Measurements from ENCODE around the gene HLA-C. TPM values are rescaled to one million over a fixed set of nuclear protein-coding genes. Genes with fewer than 3 reads are reported as not detected.
"Not testable (repeated sequence)": the region's sequence is repeated elsewhere in the genome, so short reads cannot be mapped to it uniquely, and the experiment has no call there.

Gene HLA-C
- total RNA-seq, 1 experiment from 2014 or later = 219 TPM

DNA sequence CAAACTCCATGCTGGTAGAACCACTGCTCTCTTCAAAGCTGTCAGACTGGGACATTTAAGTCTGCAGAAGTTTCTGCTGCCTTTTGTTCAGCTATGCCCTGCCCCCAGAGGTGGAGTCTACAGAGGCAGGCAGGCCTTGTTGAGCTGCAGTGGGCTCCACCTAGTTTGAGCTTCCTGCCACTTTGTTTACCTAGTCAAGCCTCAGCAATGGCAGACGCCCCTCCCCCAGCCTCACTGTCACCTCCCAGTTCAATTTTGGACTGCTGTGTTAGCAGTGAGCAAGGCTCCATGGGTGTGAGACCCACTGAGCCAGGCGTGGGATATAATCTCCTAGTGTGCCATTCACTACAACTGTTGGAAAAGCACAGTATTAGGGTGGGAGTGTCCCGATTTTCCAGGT lies 11.9 kb downstream of the HLA-C start:
- H3F3A ChIP-seq (ENCODE audit: low read length, unreplicated experiment); H3K9me3 ChIP-seq (ENCODE audit: low read length); H3K4me3 ChIP-seq (ENCODE audit: low read length); H3K27me3 ChIP-seq (ENCODE audit: low read length); ATAC-seq; H3K9ac ChIP-seq (ENCODE audit: low read length); BruUV-seq (replicated peaks); H3K4me2 ChIP-seq (ENCODE audit: low read length); POLR2A ChIA-PET (ENCODE audit: unreplicated experiment); CTCF ChIA-PET; H2AFZ ChIP-seq (ENCODE audit: low read length); intact Hi-C loops (cut with micrococcal nuclease); DNase-seq; H3K9me2 ChIP-seq (replicated peaks; ENCODE audit: low read length); H3K27ac ChIP-seq (ENCODE audit: low read length); H3K4me1 ChIP-seq (ENCODE audit: insufficient read depth, low read length); H3K79me2 ChIP-seq (ENCODE audit: low read length); H3K36me3 ChIP-seq (ENCODE audit: low read depth, low read length); H4K20me1 ChIP-seq (ENCODE audit: low read length): not testable (repeated sequence)

DNA sequence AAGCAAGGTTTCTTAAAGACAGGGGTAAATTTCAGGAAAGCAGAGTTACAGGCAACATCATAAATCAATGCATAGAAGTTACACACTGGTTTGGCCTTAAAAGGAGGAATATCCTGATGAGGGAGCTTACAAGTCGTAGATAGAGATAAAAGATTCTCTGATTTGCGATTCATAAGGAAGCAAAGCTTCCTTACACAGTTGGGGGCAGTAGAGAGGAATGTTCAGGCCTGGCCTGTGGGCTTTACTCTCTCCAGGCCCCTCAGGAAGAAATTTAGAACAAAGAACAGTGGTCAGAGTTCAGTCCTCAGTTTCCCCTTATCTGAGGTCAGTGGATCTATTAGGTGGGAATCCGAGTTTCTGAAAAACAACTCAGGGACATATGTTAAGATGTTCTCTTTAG lies 19.3 kb downstream of the HLA-C start:
- no TSS peak for BruUV-seq (replicated peaks)
- Histone ChIP-seq H3K79me2 (ENCODE audit: low read length) (no peaks in the 10 kb centered on the region), H2AFZ (ENCODE audit: low read length) (no peak overlapping the region), H3K27me3 (ENCODE audit: low read length) (no peaks in the 10 kb centered on the region), H3K9me2 (replicated peaks; ENCODE audit: low read length) (no peaks in the 10 kb centered on the region), H3K4me2 (ENCODE audit: low read length) (no peak overlapping the region), H3K4me1 (ENCODE audit: insufficient read depth, low read length) (no peaks in the 10 kb centered on the region), H3K9ac (ENCODE audit: low read length) (no peak overlapping the region), H3K27ac (ENCODE audit: low read length) (no peak overlapping the region), H3F3A (ENCODE audit: low read length, unreplicated experiment) (no peaks in the 10 kb centered on the region), H3K36me3 (ENCODE audit: low read depth, low read length) (no peaks in the 10 kb centered on the region), H3K9me3 (ENCODE audit: low read length) (no peaks in the 10 kb centered on the region), H3K4me3 (ENCODE audit: low read length) (no peak overlapping the region), H4K20me1 (ENCODE audit: low read length) (no peaks in the 10 kb centered on the region)
- TF ChIP-seq EZH2 (IDR thresholded peaks at IDR 0.05; ENCODE audit: low read length, unreplicated experiment) (no peak), EZH2phosphoT487 (IDR thresholded peaks at IDR 0.05; ENCODE audit: borderline replicate concordance, low read length) (no peak)
- TF ChIP-seq, protein P1, sequence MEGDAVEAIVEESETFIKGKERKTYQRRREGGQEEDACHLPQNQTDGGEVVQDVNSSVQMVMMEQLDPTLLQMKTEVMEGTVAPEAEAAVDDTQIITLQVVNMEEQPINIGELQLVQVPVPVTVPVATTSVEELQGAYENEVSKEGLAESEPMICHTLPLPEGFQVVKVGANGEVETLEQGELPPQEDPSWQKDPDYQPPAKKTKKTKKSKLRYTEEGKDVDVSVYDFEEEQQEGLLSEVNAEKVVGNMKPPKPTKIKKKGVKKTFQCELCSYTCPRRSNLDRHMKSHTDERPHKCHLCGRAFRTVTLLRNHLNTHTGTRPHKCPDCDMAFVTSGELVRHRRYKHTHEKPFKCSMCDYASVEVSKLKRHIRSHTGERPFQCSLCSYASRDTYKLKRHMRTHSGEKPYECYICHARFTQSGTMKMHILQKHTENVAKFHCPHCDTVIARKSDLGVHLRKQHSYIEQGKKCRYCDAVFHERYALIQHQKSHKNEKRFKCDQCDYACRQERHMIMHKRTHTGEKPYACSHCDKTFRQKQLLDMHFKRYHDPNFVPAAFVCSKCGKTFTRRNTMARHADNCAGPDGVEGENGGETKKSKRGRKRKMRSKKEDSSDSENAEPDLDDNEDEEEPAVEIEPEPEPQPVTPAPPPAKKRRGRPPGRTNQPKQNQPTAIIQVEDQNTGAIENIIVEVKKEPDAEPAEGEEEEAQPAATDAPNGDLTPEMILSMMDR (conservative IDR thresholded peaks at IDR 0.05; ENCODE audit: low read depth, low read length) = no peak; the same call in 1 of the 2 replicates
- no peak for DNase-seq
- ATAC-seq = no peak
- ChIA-PET CTCF (interaction anchor here (0.6 kb wide), 1 partner anchor 118 kb away, joined by 3 read pairs; no protein-coding TSS in a partner anchor), POLR2A (ENCODE audit: unreplicated experiment) (no interaction called here)
- intact Hi-C loops (cut with micrococcal nuclease) = no loop called here

DNA sequence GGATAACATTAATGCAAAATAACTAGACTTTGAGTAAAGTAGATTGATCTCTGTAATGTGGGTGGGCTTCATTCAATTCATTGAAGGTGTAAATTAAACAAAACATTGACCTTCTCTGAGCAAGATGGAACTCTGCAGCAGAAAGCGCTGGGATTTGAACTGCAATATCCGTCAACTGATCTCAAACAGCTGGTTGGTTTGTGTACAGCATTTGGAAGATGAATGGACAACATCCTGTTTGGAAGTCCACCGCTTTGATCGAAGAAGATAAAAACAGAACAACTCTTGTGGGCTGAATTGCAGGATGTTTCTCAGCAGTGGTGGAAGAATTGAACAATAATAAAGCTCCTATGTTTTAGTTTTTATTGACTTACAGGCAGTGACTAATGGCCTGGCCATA lies 20.6 kb downstream of the HLA-C start:
- ATAC-seq (no peak), DNase-seq (no peak)
- no peak overlapping the region for H3K27ac ChIP-seq (ENCODE audit: low read length)
- no peaks in the 10 kb centered on the region for H3K36me3 ChIP-seq (ENCODE audit: low read depth, low read length)
- 0 out of 2 replicates have a peak, but pooled peaks cover 4% of the 10 kb centered on the region for H3K9me3 ChIP-seq (ENCODE audit: low read length)
- H3K9ac ChIP-seq (ENCODE audit: low read length) = no peak overlapping the region
- H4K20me1 ChIP-seq (ENCODE audit: low read length) = no peaks in the 10 kb centered on the region
- H3K4me3 ChIP-seq (ENCODE audit: low read length) = no peak overlapping the region
- H3K79me2 ChIP-seq (ENCODE audit: low read length) = no peaks in the 10 kb centered on the region
- H3K9me2 ChIP-seq (replicated peaks; ENCODE audit: low read length) = no peaks in the 10 kb centered on the region
- TF ChIP-seq, protein P1 (conservative IDR thresholded peaks at IDR 0.05; ENCODE audit: low read depth, low read length) = no peak
- no peak for TF ChIP-seq EZH2 (IDR thresholded peaks at IDR 0.05; ENCODE audit: low read length, unreplicated experiment)
- H3K27me3 ChIP-seq (ENCODE audit: low read length) = no peaks in the 10 kb centered on the region
- H3K4me2 ChIP-seq (ENCODE audit: low read length) = no peak overlapping the region
- CTCF ChIA-PET = no interaction called here
- intact Hi-C loops (cut with micrococcal nuclease) = no loop called here
- BruUV-seq (replicated peaks) = no TSS peak
- no peak overlapping the region for H2AFZ ChIP-seq (ENCODE audit: low read length)
- POLR2A ChIA-PET (ENCODE audit: unreplicated experiment) = no interaction called here
- H3K4me1 ChIP-seq (ENCODE audit: insufficient read depth, low read length) = peaks cover 9% of the 10 kb centered on the region
- peaks cover 3% of the 10 kb centered on the region for H3F3A ChIP-seq (ENCODE audit: low read length, unreplicated experiment)

All from PC-3 (cell line).